ENCODE results near the gene SLC25A21.
A peak's percentile ranks its signal among the peaks of the same experiment; 100 is the strongest.
"Not testable (repeated sequence)": the region's sequence is repeated elsewhere in the genome, so short reads cannot be mapped to it uniquely, and the experiment has no call there.

The SLC25A21 gene

DNA sequence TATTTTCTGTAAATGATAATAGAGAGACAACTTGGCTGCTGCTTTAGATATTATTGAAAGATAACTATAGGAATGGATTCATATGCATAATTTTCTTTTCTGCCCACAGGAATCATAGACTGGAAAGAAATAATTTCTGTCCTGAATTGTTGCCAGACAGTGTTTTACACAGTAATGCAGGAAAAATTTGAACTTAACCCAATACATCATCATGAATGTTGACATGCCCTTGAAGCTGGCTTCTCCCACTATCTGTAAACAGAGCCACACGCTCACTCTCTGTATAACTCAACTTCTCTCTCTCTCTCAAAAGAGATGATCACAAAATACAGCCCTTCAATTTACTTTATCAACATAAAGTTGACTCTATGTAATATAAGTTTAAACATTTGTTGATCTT is 454.2 kb downstream of the SLC25A21 start:
- Histone ChIP-seq H3K9me3 (ENCODE audit: low read depth, low read length) (no peaks in the 10 kb centered on the region), H3K4me3 (no peak overlapping the region), H3K9ac (ENCODE audit: insufficient read length) (no peak overlapping the region), H3K36me3 (ENCODE audit: insufficient read depth, low read length) (no peaks in the 10 kb centered on the region), H3K27ac (no peak overlapping the region)
- no peak for DNase-seq (ENCODE audit: low read depth, low spot score)
- TF ChIP-seq POLR2AphosphoS5 (IDR thresholded peaks at IDR 0.05; ENCODE audit: borderline replicate concordance, low read depth, low read length) (no peak), FOXP2 (optimal IDR thresholded peaks at IDR 0.05; ENCODE audit: control extremely low read depth, extremely low read length, insufficient read depth) (no peak), EZH2 (IDR thresholded peaks at IDR 0.05) (no peak)

DNA sequence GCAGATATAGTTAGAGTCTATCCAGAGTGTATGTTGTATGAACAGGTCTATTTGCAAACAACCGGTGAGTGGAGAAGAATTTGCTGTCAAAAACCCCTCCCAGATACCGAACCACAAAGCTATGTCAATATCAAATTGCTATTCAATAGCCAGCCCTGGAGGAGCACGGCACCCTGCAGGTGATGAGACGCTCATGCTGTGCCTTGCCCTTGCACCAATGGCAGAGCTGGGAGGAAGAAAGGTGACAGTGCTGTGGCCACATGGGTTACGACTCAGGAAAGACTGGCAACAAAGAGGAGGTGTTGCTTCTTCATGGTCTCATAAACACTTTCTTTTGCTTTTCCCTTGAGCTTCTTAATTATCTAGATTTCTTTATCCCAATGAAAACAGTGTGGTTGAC is 455.0 kb downstream of the SLC25A21 start:
- H3K9ac ChIP-seq (ENCODE audit: insufficient read length), result no peak overlapping the region
- H3K36me3 ChIP-seq (ENCODE audit: insufficient read depth, low read length), result no peaks in the 10 kb centered on the region
- no peak overlapping the region for H3K27ac ChIP-seq
- no peak for DNase-seq (ENCODE audit: low read depth, low spot score)
- TF ChIP-seq POLR2AphosphoS5 (IDR thresholded peaks at IDR 0.05; ENCODE audit: borderline replicate concordance, low read depth, low read length) (no peak), EZH2 (IDR thresholded peaks at IDR 0.05) (no peak), FOXP2 (optimal IDR thresholded peaks at IDR 0.05; ENCODE audit: control extremely low read depth, extremely low read length, insufficient read depth) (no peak)
- no peaks in the 10 kb centered on the region for H3K9me3 ChIP-seq (ENCODE audit: low read depth, low read length)
- no peak overlapping the region for H3K4me3 ChIP-seq

DNA sequence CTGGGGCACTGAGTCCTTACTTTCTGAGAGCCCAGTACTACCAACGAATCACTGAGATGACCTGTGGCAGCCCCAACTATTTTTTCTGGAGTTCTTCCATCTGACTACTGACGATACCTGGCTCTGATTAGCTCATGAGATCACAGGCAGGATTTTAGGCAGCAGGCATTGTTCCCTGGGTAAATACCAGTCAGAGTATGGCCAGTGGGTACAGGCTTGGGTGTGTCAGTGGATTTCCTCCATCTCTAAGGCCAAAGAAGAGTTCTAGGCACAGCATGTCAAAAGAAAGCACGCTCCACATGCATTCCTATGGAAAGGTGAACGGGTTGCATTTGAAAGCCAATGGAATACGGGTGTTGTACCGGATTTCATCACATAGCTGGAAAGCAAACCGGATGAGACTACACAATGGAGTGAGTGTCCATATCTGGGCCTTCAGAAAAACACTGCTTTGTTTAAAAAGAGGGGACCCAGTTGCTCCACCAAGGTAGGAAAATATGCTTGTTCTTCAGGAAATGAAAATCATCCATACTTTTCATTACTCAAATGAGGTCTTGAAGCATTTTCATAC is 455.7 kb downstream of the SLC25A21 start:
- Histone ChIP-seq H3K9ac (ENCODE audit: insufficient read length) (no peak overlapping the region), H3K36me3 (ENCODE audit: insufficient read depth, low read length) (no peaks in the 10 kb centered on the region), H3K4me3 (no peak overlapping the region), H3K27ac (no peak overlapping the region), H3K9me3 (ENCODE audit: low read depth, low read length) (no peaks in the 10 kb centered on the region)
- TF ChIP-seq EZH2 (IDR thresholded peaks at IDR 0.05), result no peak
- no peak for TF ChIP-seq FOXP2 (optimal IDR thresholded peaks at IDR 0.05; ENCODE audit: control extremely low read depth, extremely low read length, insufficient read depth)
- TF ChIP-seq POLR2AphosphoS5 (IDR thresholded peaks at IDR 0.05; ENCODE audit: borderline replicate concordance, low read depth, low read length), result no peak
- DNase-seq (ENCODE audit: low read depth, low spot score), result no peak

DNA sequence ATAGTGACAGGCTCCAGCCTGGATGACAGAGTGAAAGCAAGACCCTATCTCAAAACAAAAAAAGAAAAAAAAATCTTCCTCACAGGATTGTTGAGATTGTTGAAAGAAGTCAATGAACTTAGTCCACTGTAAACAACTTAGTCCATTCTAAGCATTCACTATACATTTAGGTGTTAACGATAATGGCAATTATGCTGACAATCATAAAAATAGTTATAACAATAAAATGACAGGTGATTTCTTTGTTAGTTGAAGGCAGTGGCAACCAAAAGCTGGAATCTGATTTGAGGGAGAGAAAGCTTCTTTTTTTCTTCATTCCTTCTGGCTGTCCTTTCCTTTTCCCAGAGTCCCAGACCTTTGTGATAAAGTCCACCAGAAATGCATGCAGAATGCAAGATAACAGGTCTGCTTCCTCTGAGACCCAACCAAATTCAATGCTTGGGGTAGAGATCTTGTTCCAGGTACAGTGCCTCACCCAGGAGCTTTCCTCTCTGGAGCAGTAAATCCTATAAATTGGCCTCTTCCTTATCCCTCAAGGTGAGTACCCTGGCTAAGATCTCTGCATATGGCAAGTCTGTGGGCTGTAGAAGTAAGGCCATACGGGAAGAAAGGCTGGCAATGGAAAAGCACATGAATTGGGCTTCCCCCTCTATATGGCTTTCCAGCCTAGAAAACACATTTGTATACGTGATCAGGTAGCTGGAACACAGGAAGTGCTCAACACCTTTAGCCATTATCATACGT is 458.3 kb downstream of the SLC25A21 start:
- Histone ChIP-seq H3K9ac (ENCODE audit: insufficient read length) (no peak overlapping the region), H3K9me3 (ENCODE audit: low read depth, low read length) (no peaks in the 10 kb centered on the region), H3K27ac (no peak overlapping the region), H3K36me3 (ENCODE audit: insufficient read depth, low read length) (no peaks in the 10 kb centered on the region), H3K4me3 (no peak overlapping the region)
- no peak for DNase-seq (ENCODE audit: low read depth, low spot score)
- no peak for TF ChIP-seq POLR2AphosphoS5 (IDR thresholded peaks at IDR 0.05; ENCODE audit: borderline replicate concordance, low read depth, low read length)
- no peak for TF ChIP-seq EZH2 (IDR thresholded peaks at IDR 0.05)
- no peak for TF ChIP-seq FOXP2 (optimal IDR thresholded peaks at IDR 0.05; ENCODE audit: control extremely low read depth, extremely low read length, insufficient read depth)

DNA sequence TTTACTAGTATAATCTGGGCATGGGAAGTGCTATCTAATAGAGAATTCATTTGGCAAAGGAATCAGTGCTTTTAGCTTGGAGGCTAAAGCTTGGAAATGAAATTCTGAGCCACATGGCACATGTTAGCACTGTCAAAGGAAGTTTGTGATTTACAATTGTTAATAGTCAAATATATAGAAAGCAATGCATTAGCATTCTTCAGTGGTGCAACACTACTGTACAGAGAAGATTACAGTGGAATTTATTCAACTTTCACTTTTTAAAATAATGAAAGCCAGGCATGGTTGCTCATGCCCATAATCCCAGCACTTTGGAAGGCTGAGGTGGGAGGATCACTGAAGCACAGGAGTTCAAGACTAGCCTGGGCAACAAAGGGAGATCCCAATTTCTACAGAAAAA is 464.8 kb downstream of the SLC25A21 start:
- Histone ChIP-seq H3K36me3 (ENCODE audit: insufficient read depth, low read length) (no peaks in the 10 kb centered on the region), H3K9me3 (ENCODE audit: low read depth, low read length) (no peaks in the 10 kb centered on the region), H3K27ac (peak overlapping the region; percentile 37; the same call in 1 of the 2 replicates), H3K9ac (ENCODE audit: insufficient read length) (no peak overlapping the region), H3K4me3 (no peak overlapping the region)
- DNase-seq (ENCODE audit: low read depth, low spot score), result no peak
- TF ChIP-seq EZH2 (IDR thresholded peaks at IDR 0.05) (no peak), POLR2AphosphoS5 (IDR thresholded peaks at IDR 0.05; ENCODE audit: borderline replicate concordance, low read depth, low read length) (no peak), FOXP2 (optimal IDR thresholded peaks at IDR 0.05; ENCODE audit: control extremely low read depth, extremely low read length, insufficient read depth) (no peak)

DNA sequence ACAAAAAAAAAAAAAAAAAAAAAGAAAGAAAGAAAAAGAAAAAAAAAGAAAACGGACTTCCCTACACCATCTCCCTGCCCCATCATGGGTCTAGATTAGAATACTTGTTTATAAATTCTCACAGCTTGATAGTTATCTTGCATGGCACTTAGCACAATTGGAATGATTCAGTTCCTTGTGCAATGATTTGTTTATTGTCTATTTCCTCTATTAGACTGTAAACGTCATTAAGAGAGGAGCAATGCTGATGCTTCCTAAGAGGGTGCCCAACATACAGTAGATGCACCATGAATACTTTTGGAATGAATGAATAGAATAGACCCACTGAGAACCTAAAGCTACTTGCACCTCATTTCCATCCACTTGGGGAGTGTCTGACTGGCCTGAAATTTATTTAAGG is 469.9 kb downstream of the SLC25A21 start:
- Histone ChIP-seq H3K4me3 (no peak overlapping the region), H3K36me3 (ENCODE audit: insufficient read depth, low read length) (no peaks in the 10 kb centered on the region), H3K9me3 (ENCODE audit: low read depth, low read length) (no peaks in the 10 kb centered on the region), H3K9ac (ENCODE audit: insufficient read length) (no peak overlapping the region), H3K27ac (no peak overlapping the region)
- TF ChIP-seq EZH2 (IDR thresholded peaks at IDR 0.05) (no peak), FOXP2 (optimal IDR thresholded peaks at IDR 0.05; ENCODE audit: control extremely low read depth, extremely low read length, insufficient read depth) (no peak), POLR2AphosphoS5 (IDR thresholded peaks at IDR 0.05; ENCODE audit: borderline replicate concordance, low read depth, low read length) (no peak)
- no peak for DNase-seq (ENCODE audit: low read depth, low spot score)

DNA sequence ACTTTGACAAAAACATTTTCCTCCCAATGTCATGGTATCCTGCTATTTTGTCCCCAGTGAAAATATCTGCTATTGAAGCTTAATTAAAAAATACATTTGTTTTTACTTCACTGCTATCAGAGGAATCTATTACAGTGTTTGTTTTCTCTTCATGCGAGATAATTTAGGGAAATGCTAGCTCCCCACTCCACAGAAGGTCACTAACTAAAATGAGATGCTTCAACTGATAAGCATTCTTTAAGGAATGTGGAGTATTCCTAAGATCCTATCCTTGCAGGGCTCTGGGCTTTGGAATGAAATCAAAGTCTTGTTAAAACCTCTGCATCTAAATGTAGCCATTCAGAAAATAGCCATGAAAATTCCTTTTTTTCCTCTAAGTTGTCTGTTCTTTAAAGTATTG is 471.3 kb downstream of the SLC25A21 start:
- H3K36me3 ChIP-seq (ENCODE audit: insufficient read depth, low read length), result no peaks in the 10 kb centered on the region
- no peak overlapping the region for H3K27ac ChIP-seq
- no peak overlapping the region for H3K4me3 ChIP-seq
- no peak for DNase-seq (ENCODE audit: low read depth, low spot score)
- no peaks in the 10 kb centered on the region for H3K9me3 ChIP-seq (ENCODE audit: low read depth, low read length)
- no peak for TF ChIP-seq EZH2 (IDR thresholded peaks at IDR 0.05)
- no peak for TF ChIP-seq POLR2AphosphoS5 (IDR thresholded peaks at IDR 0.05; ENCODE audit: borderline replicate concordance, low read depth, low read length)
- TF ChIP-seq FOXP2 (optimal IDR thresholded peaks at IDR 0.05; ENCODE audit: control extremely low read depth, extremely low read length, insufficient read depth), result no peak
- no peak overlapping the region for H3K9ac ChIP-seq (ENCODE audit: insufficient read length)

DNA sequence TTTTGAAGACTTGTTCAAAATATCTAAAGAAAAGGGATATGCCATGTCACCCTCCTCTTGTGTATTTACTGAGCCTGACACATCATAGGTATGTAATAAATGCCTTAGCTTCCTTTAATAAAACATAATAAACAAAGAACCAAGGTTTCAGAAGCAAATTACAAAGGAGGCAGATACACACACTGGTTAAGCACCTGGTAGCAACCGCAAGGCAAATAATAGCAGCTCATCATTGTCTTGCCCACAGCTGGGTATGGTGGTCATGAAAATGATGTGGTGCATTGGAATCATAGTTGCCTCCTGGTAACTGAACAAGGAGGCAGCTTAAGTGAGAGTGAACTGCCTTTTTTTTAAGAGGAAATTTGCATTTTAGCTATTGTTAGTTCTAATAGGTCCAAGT is 471.8 kb downstream of the SLC25A21 start:
- TF ChIP-seq EZH2 (IDR thresholded peaks at IDR 0.05) (no peak), POLR2AphosphoS5 (IDR thresholded peaks at IDR 0.05; ENCODE audit: borderline replicate concordance, low read depth, low read length) (no peak), FOXP2 (optimal IDR thresholded peaks at IDR 0.05; ENCODE audit: control extremely low read depth, extremely low read length, insufficient read depth) (no peak)
- Histone ChIP-seq H3K27ac (no peak overlapping the region), H3K9me3 (ENCODE audit: low read depth, low read length) (no peaks in the 10 kb centered on the region), H3K4me3 (no peak overlapping the region), H3K36me3 (ENCODE audit: insufficient read depth, low read length) (no peaks in the 10 kb centered on the region), H3K9ac (ENCODE audit: insufficient read length) (no peak overlapping the region)
- DNase-seq (ENCODE audit: low read depth, low spot score), result no peak

- not testable (repeated sequence) for H3K9ac ChIP-seq (ENCODE audit: insufficient read length); H3K9me3 ChIP-seq (ENCODE audit: low read depth, low read length); H3K27ac ChIP-seq; H3K4me3 ChIP-seq; H3K36me3 ChIP-seq (ENCODE audit: insufficient read depth, low read length); DNase-seq (ENCODE audit: low read depth, low spot score)
Observed at GRCh38 chr14:36699420-36699819, 473.0 kb downstream of the SLC25A21 start.

Measured in SK-N-MC (cell line).